ENCODE data around the gene UAP1L1.

DNA sequence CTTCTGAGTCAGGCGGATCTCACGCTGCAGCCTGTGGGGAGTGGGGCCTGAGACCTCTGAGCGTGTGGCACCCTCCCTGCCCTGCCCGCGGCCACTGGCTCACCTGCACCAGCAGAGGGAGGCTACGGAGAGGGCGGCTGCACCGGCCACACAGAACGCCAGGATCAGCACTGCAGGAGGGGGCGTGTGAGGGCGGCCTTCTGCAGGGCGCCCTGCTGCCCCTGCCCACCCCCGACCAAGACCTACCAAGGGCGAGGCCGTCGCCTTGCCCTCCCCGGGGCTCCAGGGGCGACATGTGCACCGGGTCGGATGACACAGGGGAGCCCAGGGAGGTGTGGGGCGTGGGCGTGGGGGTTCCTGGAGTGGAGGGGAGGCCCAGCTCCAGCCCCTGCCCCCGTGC, 36.7 kb upstream of the UAP1L1 start:
- no peak for TF ChIP-seq EP300 (IDR thresholded peaks at IDR 0.05)
- TF ChIP-seq CTCF (IDR thresholded peaks at IDR 0.05), result no peak
- TF ChIP-seq POLR2A (IDR thresholded peaks at IDR 0.05; ENCODE audit: low read depth), result no peak

Measured in esophagus muscularis mucosa (tissue), 4 donors.